ENCODE results near the gene NOSIP. TPM values are rescaled to one million over a fixed set of nuclear protein-coding genes. Genes with fewer than 3 reads are reported as not detected.

NOSIP gene
- total RNA-seq, 1 donor from 2014 or later, result 26.2 TPM

DNA sequence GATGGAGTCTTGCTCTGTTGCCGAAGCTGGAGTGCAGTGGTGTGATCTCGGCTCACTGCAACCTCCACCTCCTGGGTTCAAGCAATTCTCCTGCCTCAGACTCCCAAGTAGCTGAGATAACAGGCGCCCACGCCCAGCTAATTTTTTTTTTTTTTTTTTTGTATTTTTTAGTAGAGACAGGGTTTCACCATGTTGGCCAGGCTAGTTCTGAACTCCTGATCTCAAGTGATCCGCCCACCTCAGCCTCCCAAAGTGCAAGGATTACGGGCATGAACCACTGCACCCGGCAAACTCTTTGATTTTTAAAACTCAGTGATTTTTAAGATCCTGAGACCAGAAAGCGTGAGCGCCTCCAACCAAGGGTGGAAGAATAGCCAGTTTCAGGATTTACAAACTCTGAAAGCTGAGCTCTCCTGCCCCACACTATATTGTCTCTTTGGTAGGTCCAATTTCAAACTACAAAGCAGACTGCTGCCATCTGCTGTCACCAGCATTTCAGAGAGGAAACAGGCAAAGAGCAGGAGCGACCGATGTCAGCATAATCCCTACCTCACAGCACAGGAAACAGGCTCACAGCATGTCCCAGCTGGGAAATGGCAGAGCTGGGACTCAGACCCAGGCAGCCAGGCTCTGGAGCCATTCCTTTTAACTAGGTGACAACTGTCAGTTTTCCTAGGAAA is 9.2 kb downstream of the NOSIP start:
- H3K79me2 ChIP-seq (ENCODE audit: low read depth), result peaks cover 74% of the 10 kb centered on the region
- TF ChIP-seq, protein P1, sequence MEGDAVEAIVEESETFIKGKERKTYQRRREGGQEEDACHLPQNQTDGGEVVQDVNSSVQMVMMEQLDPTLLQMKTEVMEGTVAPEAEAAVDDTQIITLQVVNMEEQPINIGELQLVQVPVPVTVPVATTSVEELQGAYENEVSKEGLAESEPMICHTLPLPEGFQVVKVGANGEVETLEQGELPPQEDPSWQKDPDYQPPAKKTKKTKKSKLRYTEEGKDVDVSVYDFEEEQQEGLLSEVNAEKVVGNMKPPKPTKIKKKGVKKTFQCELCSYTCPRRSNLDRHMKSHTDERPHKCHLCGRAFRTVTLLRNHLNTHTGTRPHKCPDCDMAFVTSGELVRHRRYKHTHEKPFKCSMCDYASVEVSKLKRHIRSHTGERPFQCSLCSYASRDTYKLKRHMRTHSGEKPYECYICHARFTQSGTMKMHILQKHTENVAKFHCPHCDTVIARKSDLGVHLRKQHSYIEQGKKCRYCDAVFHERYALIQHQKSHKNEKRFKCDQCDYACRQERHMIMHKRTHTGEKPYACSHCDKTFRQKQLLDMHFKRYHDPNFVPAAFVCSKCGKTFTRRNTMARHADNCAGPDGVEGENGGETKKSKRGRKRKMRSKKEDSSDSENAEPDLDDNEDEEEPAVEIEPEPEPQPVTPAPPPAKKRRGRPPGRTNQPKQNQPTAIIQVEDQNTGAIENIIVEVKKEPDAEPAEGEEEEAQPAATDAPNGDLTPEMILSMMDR (IDR thresholded peaks at IDR 0.05), result peak; percentile 28
- TF ChIP-seq EZH2phosphoT487 (IDR thresholded peaks at IDR 0.05) (no peak), EZH2 (IDR thresholded peaks at IDR 0.05) (no peak)
- DNase-seq (ENCODE audit: low spot score), result peak; percentile 67
- peak overlapping the region; percentile 63 for H3K27ac ChIP-seq
- H3K36me3 ChIP-seq, result no peaks in the 10 kb centered on the region
- Mint-ChIP-seq H3K4me1 (peaks cover 14% of the 10 kb centered on the region), H3K4me3 (no peak overlapping the region), H3K27me3 (ENCODE audit: insufficient read depth, low read depth) (peaks cover 4% of the 10 kb centered on the region), H3K27ac (peak overlapping the region; percentile 44), H3K9me3 (no peaks in the 10 kb centered on the region), H3K36me3 (peaks cover 8% of the 10 kb centered on the region)
- H3K27me3 ChIP-seq, result no peaks in the 10 kb centered on the region
- no peak overlapping the region for H3K9ac ChIP-seq
- H4K20me1 ChIP-seq (ENCODE audit: low read depth), result peaks cover 47% of the 10 kb centered on the region
- H3F3A ChIP-seq (ENCODE audit: low read depth), result peaks cover 16% of the 10 kb centered on the region
- H3K4me1 ChIP-seq, result no peaks in the 10 kb centered on the region
- H3K9me3 ChIP-seq (ENCODE audit: low read depth), result no peaks in the 10 kb centered on the region
- H2AFZ ChIP-seq (replicated peaks), result no peak overlapping the region
- H3K4me2 ChIP-seq, result peak overlapping the region; percentile 13
- H3K4me3 ChIP-seq, result no peak overlapping the region

DNA sequence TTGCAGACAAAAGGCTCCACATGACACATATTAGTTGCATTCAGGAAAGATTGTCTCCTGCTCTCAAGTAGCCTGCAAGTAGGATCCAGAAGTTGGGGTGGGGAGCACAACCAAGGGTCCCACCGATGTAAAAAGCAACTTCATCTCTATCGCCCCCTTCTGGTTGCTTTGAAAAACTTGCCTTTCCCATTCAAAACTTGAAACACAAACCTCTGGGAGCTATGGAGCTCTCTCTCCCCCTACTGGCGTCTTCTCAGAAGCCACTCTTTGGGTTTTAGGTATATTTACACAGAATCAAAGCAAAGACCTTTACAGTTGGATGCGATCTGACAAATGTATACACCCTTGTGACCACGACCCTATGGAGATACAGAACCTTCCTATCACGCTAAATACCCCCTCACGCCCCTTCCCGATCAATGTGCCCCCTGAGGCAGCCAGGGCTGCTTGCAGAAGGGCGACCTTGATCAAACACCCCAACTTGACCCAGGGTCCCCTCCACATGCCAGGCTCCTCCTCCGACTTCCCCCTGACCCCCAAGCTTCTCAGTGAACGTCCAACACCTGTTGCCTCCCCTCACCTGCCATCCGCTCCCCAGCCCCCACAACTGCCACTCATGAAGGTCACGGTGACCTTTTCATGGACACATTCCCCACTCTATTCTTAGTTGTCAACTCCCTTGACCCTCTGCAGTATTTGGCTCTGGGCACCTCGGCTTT is 10.1 kb downstream of the NOSIP start:
- Mint-ChIP-seq H3K9me3 (no peaks in the 10 kb centered on the region), H3K36me3 (peaks cover 7% of the 10 kb centered on the region), H3K4me3 (peak overlapping the region; percentile 66), H3K27me3 (ENCODE audit: insufficient read depth, low read depth) (peaks cover 4% of the 10 kb centered on the region), H3K27ac (peak overlapping the region; percentile 55), H3K4me1 (peaks cover 14% of the 10 kb centered on the region)
- H4K20me1 ChIP-seq (ENCODE audit: low read depth), result peaks cover 50% of the 10 kb centered on the region
- no peaks in the 10 kb centered on the region for H3K27me3 ChIP-seq
- no peaks in the 10 kb centered on the region for H3K9me3 ChIP-seq (ENCODE audit: low read depth)
- no peak overlapping the region for H2AFZ ChIP-seq (replicated peaks)
- H3K4me2 ChIP-seq, result no peak overlapping the region
- peaks cover 16% of the 10 kb centered on the region for H3F3A ChIP-seq (ENCODE audit: low read depth)
- H3K79me2 ChIP-seq (ENCODE audit: low read depth), result peaks cover 66% of the 10 kb centered on the region
- no peaks in the 10 kb centered on the region for H3K4me1 ChIP-seq
- no peak for TF ChIP-seq EZH2phosphoT487 (IDR thresholded peaks at IDR 0.05)
- TF ChIP-seq, protein P1 (IDR thresholded peaks at IDR 0.05), result peak; percentile 98
- H3K36me3 ChIP-seq, result no peaks in the 10 kb centered on the region
- H3K27ac ChIP-seq, result no peak overlapping the region
- no peak overlapping the region for H3K4me3 ChIP-seq
- H3K9ac ChIP-seq, result no peak overlapping the region
- peak; percentile 91 for DNase-seq (ENCODE audit: low spot score)

GRCh38 chr19:49567861-49568441 is 12.4 kb downstream of the NOSIP start:
- TF ChIP-seq, protein P1 (IDR thresholded peaks at IDR 0.05), result no peak
- TF ChIP-seq EZH2 (IDR thresholded peaks at IDR 0.05) (no peak), EZH2phosphoT487 (IDR thresholded peaks at IDR 0.05) (no peak)
- H3F3A ChIP-seq (ENCODE audit: low read depth), result peaks cover 16% of the 10 kb centered on the region
- H3K36me3 ChIP-seq, result no peaks in the 10 kb centered on the region
- H4K20me1 ChIP-seq (ENCODE audit: low read depth), result peaks cover 56% of the 10 kb centered on the region
- H3K36me3 Mint-ChIP-seq, result peaks cover 8% of the 10 kb centered on the region
- H3K4me3 Mint-ChIP-seq, result peak overlapping the region; percentile 37
- peaks cover 14% of the 10 kb centered on the region for H3K4me1 Mint-ChIP-seq
- H3K79me2 ChIP-seq (ENCODE audit: low read depth), result peaks cover 67% of the 10 kb centered on the region
- no peak overlapping the region for H3K27ac ChIP-seq
- peaks cover 4% of the 10 kb centered on the region for H3K27me3 Mint-ChIP-seq (ENCODE audit: insufficient read depth, low read depth)
- H3K4me2 ChIP-seq, result no peak overlapping the region
- H3K27ac Mint-ChIP-seq, result no peak overlapping the region
- H2AFZ ChIP-seq (replicated peaks), result no peak overlapping the region
- H3K9me3 Mint-ChIP-seq, result no peaks in the 10 kb centered on the region
- no peaks in the 10 kb centered on the region for H3K4me1 ChIP-seq
- DNase-seq (ENCODE audit: low spot score), result no peak
- no peaks in the 10 kb centered on the region for H3K9me3 ChIP-seq (ENCODE audit: low read depth)
- no peak overlapping the region for H3K9ac ChIP-seq
- H3K27me3 ChIP-seq, result no peaks in the 10 kb centered on the region
- H3K4me3 ChIP-seq, result no peak overlapping the region

Data from neural progenitor cell (in vitro differentiated cells).